GM23338 (cell line): Measurements from ENCODE around the gene MPL.

Experiments
- CREB1 ChIP-seq: fragments of 250-450 bp; sonication (Bioruptor Pico); IDR thresholded peaks from 2 replicates; pipeline ENCODE4 v1.5.0; 2020; ENCODE audit warnings: low read depth, mild to moderate bottlenecking, moderate library complexity
- CTCF ChIP-seq, 2 experiments: fragments of 200-600 bp in 1 of 2; sonication (generic) in 1 of 2; conservative IDR thresholded peaks; 2 replicates each; pipeline versions ENCODE4 v1.5.1 to v1.6.1; 2016 to 2017; ENCODE audit warnings: antibody characterized with exemption in 2 of 2, low read depth in 2 of 2, mild to moderate bottlenecking in 2 of 2, moderate library complexity in 1 of 2
- EZH2 ChIP-seq: fragments of 200-600 bp; sonication (generic); IDR thresholded peaks from one replicate; pipeline ENCODE4 v1.8.0; 2017; ENCODE audit warnings: antibody characterized with exemption, mild to moderate bottlenecking, low read depth; ENCODE audit not compliant: unreplicated experiment
- POLR2AphosphoS5 ChIP-seq: IDR thresholded peaks from 2 replicates; pipeline ENCODE4 v1.6.1; 2016; ENCODE audit warnings: antibody characterized with exemption, low read depth
- REST ChIP-seq: IDR thresholded peaks from one replicate; pipeline ENCODE4 v1.6.1; 2018; ENCODE audit warnings: antibody characterized with exemption; ENCODE audit not compliant: unreplicated experiment

- TF ChIP-seq POLR2AphosphoS5 (no peak), EZH2 (no peak), CTCF (conservative IDR thresholded peaks at IDR 0.05; ENCODE audit: low read depth in 2 of 2) (no peak), CREB1 (no peak), REST (no peak)
Observed at GRCh38 chr1:43402089-43402865, 64.7 kb downstream of the MPL start.
